ENCODE measurements around the gene AASDH.

DNA sequence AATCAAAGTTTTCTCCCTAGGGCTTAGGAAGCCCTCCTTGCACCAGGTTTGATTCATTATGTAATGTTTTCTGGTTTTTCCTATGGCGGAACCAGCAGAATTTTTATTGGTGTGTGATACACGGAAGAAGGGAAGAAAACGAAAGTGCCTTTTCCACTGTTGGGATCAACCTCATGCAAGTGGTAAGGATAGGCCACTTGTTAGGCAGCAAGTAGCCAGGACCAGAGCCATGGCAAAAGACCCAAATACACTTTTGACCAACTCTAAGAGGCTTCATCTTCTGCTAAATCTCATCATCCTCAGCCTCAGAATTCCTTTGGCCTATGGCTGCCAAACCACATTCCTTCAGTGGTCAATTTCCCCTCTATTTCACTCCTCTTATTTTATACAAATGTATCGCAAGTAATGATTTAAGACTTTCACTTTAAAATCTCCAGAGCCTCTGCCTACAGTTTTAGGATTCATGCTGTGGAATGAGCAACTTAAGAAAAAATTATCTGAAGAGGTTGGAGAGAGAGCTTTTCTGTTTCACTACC, 26.9 kb upstream of the AASDH start:
- no peak for TF ChIP-seq PTBP1 (IDR thresholded peaks at IDR 0.05; ENCODE audit: low read depth, low read length, poor library complexity, severe bottlenecking)
- TF ChIP-seq, protein P1, sequence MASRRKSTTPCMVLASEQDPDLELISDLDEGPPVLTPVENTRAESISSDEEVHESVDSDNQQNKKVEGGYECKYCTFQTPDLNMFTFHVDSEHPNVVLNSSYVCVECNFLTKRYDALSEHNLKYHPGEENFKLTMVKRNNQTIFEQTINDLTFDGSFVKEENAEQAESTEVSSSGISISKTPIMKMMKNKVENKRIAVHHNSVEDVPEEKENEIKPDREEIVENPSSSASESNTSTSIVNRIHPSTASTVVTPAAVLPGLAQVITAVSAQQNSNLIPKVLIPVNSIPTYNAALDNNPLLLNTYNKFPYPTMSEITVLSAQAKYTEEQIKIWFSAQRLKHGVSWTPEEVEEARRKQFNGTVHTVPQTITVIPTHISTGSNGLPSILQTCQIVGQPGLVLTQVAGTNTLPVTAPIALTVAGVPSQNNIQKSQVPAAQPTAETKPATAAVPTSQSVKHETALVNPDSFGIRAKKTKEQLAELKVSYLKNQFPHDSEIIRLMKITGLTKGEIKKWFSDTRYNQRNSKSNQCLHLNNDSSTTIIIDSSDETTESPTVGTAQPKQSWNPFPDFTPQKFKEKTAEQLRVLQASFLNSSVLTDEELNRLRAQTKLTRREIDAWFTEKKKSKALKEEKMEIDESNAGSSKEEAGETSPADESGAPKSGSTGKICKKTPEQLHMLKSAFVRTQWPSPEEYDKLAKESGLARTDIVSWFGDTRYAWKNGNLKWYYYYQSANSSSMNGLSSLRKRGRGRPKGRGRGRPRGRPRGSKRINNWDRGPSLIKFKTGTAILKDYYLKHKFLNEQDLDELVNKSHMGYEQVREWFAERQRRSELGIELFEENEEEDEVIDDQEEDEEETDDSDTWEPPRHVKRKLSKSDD (CRISPR knock-in tag; IDR thresholded peaks at IDR 0.05; ENCODE audit: low read depth) = no peak

All from HepG2 (cell line).